CD8-positive, alpha-beta memory T cell (primary cell): ENCODE measurements around the gene EZR. TPM values are rescaled to one million over a fixed set of nuclear protein-coding genes. Genes with fewer than 3 reads are reported as not detected.

Source experiments
- CTCF ChIA-PET: fragments of 350-600 bp; sonication (Branson Sonifier 250); formaldehyde crosslinking; loops from one replicate; lab custom pipeline; 2021; ENCODE audit warnings: antibody characterized with exemption; lab: Charles Lee
- POLR2A ChIA-PET: fragments of 350-600 bp; sonication (Branson Sonifier 250); formaldehyde crosslinking; loops from one replicate; lab custom pipeline; 2021; ENCODE audit warnings: antibody characterized with exemption; lab: Charles Lee
- DNase-seq, 5 donors: peaks; one replicate each; pipeline versions ENCODE4 v3.0.0 to v3.0.0-alpha.2; 2020 to 2022; ENCODE audit warnings: mixed read lengths in 1 of 5
- H3K27ac ChIP-seq: one replicate; pipeline ENCODE4 v1.7.0; 2013; ENCODE audit warnings: low read depth, mild to moderate bottlenecking, low read length, moderate library complexity
- H3K27me3 ChIP-seq: 2 replicates; pipeline ENCODE4 v1.7.0; 2013; ENCODE audit warnings: low read length, mild to moderate bottlenecking; ENCODE audit not compliant: insufficient read depth, poor library complexity, severe bottlenecking
- H3K36me3 ChIP-seq: 2 replicates; pipeline ENCODE4 v1.7.0; 2013; ENCODE audit warnings: mild to moderate bottlenecking, low read length, moderate library complexity; ENCODE audit not compliant: insufficient read depth
- H3K4me1 ChIP-seq: 2 replicates; pipeline ENCODE4 v1.7.0; 2013; ENCODE audit warnings: mild to moderate bottlenecking, low read length, moderate library complexity; ENCODE audit not compliant: insufficient read depth
- H3K4me3 ChIP-seq: 2 replicates; pipeline ENCODE4 v1.7.0; 2013; ENCODE audit warnings: mild to moderate bottlenecking, low read length
- H3K9me3 ChIP-seq: 2 replicates; pipeline ENCODE4 v1.7.0; 2013; ENCODE audit warnings: mild to moderate bottlenecking, low read length
- H3K27ac Mint-ChIP-seq, 8 donors: one replicate each; pipeline ENCODE4 v1.8.0; 2020 to 2021; ENCODE audit warnings: mixed read lengths in 8 of 8, mild to moderate bottlenecking in 6 of 8, inconsistent platforms in 3 of 8, moderate library complexity in 3 of 8
- H3K27me3 Mint-ChIP-seq, 2 donors: one replicate each; pipeline ENCODE4 v1.8.0; 2020 to 2021; ENCODE audit warnings: mixed read lengths in 2 of 2, mild to moderate bottlenecking in 1 of 2, moderate library complexity in 1 of 2
- H3K36me3 Mint-ChIP-seq, 3 donors: one replicate each; pipeline ENCODE4 v1.8.0; 2020 to 2021; ENCODE audit warnings: mixed read lengths in 3 of 3, inconsistent platforms in 1 of 3, mild to moderate bottlenecking in 1 of 3
- H3K4me1 Mint-ChIP-seq, 3 donors: one replicate each; pipeline ENCODE4 v1.8.0; 2020 to 2021; ENCODE audit warnings: mixed read lengths in 3 of 3, inconsistent platforms in 1 of 3, mild to moderate bottlenecking in 1 of 3
- H3K4me3 Mint-ChIP-seq, 7 donors: one replicate each; pipeline ENCODE4 v1.8.0; 2020 to 2021; ENCODE audit warnings: mixed read lengths in 7 of 7, mild to moderate bottlenecking in 6 of 7, moderate library complexity in 4 of 7, inconsistent platforms in 2 of 7
- H3K9me3 Mint-ChIP-seq, 5 donors: one replicate each; pipeline ENCODE4 v1.8.0; 2020 to 2022; ENCODE audit warnings: mixed read lengths in 5 of 5, mild to moderate bottlenecking in 3 of 5, moderate library complexity in 2 of 5, inconsistent platforms in 1 of 5
- polyA plus RNA-seq: library from polyadenylated mRNA; unstranded; fragments of 300-500 nt; fragmentation: Illumina TruSeq; gene quantifications from one replicate; pipeline ENCODE4 v1.2.3, GENCODE V29; 2021
- total RNA-seq, 2 experiments: library from RNA; stranded (reverse); gene quantifications; one replicate each; pipeline ENCODE4 v1.2.3, GENCODE V29; 2021

The EZR gene
- total and polyA plus RNA-seq, 3 experiments from 2014 or later = 296 to 325 (median 299) TPM

DNA sequence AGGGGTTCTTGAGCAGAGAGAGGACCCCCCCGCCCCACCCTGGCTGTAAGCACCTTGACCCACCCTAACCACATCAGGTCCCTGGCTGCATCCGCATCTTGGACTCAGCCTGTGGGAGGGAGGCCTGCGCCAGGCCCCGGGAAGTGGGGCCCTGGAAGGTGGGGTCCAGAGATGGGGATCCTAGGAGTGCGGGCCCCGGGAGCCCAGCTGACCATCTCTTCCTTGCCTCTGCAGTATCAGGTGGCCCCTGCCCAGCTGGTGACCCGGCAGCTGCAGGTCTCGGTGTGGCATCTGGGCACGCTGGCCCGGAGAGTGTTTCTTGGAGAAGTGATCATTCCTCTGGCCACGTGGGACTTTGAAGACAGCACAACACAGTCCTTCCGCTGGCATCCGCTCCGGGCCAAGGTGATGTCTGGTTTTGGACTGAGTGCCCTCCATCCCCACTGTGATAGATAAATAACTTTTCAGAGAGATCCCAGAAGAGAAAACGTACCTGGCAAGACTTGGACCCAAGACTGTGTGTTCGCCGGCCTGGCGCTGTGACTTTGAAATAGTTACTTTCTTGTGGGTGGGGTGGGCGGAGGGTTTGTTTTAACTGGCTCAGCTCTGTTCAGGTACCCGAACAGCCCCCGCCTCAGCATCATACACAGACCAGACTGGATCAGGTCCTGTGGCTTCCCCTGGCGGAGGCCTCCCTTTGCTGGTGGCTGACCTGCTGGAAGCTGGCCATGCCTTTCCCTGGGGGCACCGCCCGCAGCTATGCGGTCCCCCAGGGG lies 62.0 kb downstream of the EZR start:
- H3K4me1 ChIP-seq = no peaks in the 10 kb centered on the region
- H3K27ac ChIP-seq = no peak overlapping the region
- Mint-ChIP-seq H3K36me3 (peaks cover 3 to 79% (median 11%) of the 10 kb centered on the region in 3 donors), H3K9me3 (peaks cover 0 to 1% (median 0%) of the 10 kb centered on the region in 5 donors), H3K27me3 (no peaks in the 10 kb centered on the region), H3K27ac (peak overlapping the region in 4 of 8 donors; percentile 54 to 78 (median 66)), H3K4me3 (no peak overlapping the region), H3K4me1 (peaks cover 0 to 5% (median 0%) of the 10 kb centered on the region in 3 donors)
- H3K36me3 ChIP-seq = peaks cover 9% of the 10 kb centered on the region
- H3K4me3 ChIP-seq = no peak overlapping the region
- POLR2A ChIA-PET = no interaction called here
- no peak for DNase-seq
- H3K27me3 ChIP-seq = no peaks in the 10 kb centered on the region
- CTCF ChIA-PET = no interaction called here
- H3K9me3 ChIP-seq = no peaks in the 10 kb centered on the region

DNA sequence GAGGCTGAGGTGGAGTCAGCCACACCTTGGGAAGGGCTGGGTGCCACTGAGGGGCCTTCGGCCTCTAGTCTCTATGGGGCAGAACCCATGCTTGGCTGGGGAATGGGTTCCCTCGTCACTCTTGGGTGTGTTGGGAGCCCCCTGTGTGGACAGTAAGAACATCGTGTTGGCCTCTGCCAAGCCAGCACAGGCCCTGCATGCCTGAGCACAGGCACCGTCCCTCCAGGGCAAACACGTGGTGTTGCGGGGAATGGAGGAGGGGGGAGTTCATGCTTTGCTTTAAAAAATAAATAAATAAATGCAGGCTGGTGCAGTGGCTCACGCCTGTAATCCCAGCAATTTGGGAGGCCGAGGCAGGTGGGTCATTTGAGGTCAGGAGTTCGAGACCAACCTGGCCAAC lies 63.0 kb downstream of the EZR start:
- CTCF ChIA-PET = interaction anchor here (0.8 to 1.7 kb wide), 2 partner anchors 52 to 53 kb away, joined by 4 to 5 read pairs; no protein-coding TSS in a partner anchor
- no peak overlapping the region for H3K27ac ChIP-seq
- peaks cover 8% of the 10 kb centered on the region for H3K36me3 ChIP-seq
- H3K9me3 Mint-ChIP-seq = no peaks in the 10 kb centered on the region
- no peaks in the 10 kb centered on the region for H3K27me3 Mint-ChIP-seq
- peaks cover 3 to 81% (median 6%) of the 10 kb centered on the region in 3 donors for H3K36me3 Mint-ChIP-seq
- POLR2A ChIA-PET = no interaction called here
- H3K4me3 ChIP-seq = no peak overlapping the region
- H3K4me3 Mint-ChIP-seq = no peak overlapping the region
- H3K9me3 ChIP-seq = no peaks in the 10 kb centered on the region
- H3K27ac Mint-ChIP-seq = peak overlapping the region in 3 of 8 donors; percentile 23 to 71 (median 36)
- no peak for DNase-seq
- H3K4me1 Mint-ChIP-seq = peaks cover 0 to 2% (median 0%) of the 10 kb centered on the region in 3 donors
- no peaks in the 10 kb centered on the region for H3K4me1 ChIP-seq
- H3K27me3 ChIP-seq = no peaks in the 10 kb centered on the region

DNA sequence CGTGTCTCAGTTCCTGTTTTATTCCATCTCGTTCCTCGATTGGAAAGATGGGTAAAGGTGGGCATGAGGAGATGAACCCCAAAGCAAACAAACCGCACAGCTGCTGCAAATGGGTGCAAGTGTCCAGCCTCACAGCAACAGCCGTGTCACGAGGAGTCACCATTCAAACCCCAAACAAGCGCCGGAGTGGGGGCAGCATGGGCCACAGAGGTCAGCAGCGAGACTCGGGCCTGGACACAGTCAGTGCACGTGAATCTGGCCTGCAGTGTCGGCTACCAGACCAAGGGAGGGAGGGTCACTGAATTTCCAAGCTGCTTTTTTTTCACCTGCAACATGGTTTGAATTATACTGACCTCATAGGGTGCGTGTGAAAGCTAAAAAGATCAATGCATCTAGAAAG lies 63.5 kb downstream of the EZR start:
- H3K4me1 Mint-ChIP-seq = no peaks in the 10 kb centered on the region
- no peak for DNase-seq
- Histone ChIP-seq H3K4me3 (no peak overlapping the region), H3K9me3 (no peaks in the 10 kb centered on the region), H3K27me3 (no peaks in the 10 kb centered on the region), H3K27ac (no peak overlapping the region), H3K36me3 (peaks cover 8% of the 10 kb centered on the region), H3K4me1 (no peaks in the 10 kb centered on the region)
- ChIA-PET CTCF (interaction anchor here (0.8 to 1.7 kb wide), 2 partner anchors 51 to 53 kb away, joined by 4 to 5 read pairs; no protein-coding TSS in a partner anchor), POLR2A (no interaction called here)
- peak overlapping the region in 2 of 8 donors; percentile 36 to 71 for H3K27ac Mint-ChIP-seq
- H3K4me3 Mint-ChIP-seq = no peak overlapping the region
- H3K9me3 Mint-ChIP-seq = no peaks in the 10 kb centered on the region
- peaks cover 3 to 81% (median 6%) of the 10 kb centered on the region in 3 donors for H3K36me3 Mint-ChIP-seq
- no peaks in the 10 kb centered on the region for H3K27me3 Mint-ChIP-seq

DNA sequence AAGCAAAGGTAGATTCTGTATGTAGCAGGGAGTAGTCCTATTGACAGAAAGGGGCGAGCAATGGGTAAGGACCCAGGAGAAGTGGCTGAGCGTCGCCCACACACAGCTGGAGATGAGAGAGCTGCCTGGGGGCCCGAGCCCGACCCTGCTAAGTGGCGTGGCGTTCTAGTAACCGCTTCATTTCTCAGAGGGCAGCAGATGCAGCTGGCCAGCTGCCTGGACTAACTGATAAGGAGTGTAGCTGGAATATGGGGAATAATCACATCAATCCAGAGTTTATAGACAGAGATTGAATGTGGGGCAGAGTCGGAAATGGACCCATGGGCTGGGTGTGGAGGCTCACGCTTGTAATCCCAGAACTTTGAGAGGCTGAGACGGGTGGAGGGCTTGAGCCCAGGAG lies 64.4 kb downstream of the EZR start:
- Mint-ChIP-seq H3K27ac (peak overlapping the region in 2 of 8 donors; percentile 70 to 78), H3K9me3 (no peaks in the 10 kb centered on the region), H3K4me3 (no peak overlapping the region), H3K4me1 (no peaks in the 10 kb centered on the region), H3K27me3 (no peaks in the 10 kb centered on the region), H3K36me3 (peaks cover 3 to 79% (median 4%) of the 10 kb centered on the region in 3 donors)
- Histone ChIP-seq H3K9me3 (no peaks in the 10 kb centered on the region), H3K36me3 (peaks cover 8% of the 10 kb centered on the region), H3K4me3 (no peak overlapping the region), H3K27ac (no peak overlapping the region), H3K4me1 (no peaks in the 10 kb centered on the region), H3K27me3 (no peaks in the 10 kb centered on the region)
- DNase-seq = no peak
- POLR2A ChIA-PET = no interaction called here
- CTCF ChIA-PET = interaction anchor here (1.1 to 1.7 kb wide), 2 partner anchors 20 to 51 kb away, joined by 3 to 5 read pairs; no protein-coding TSS in a partner anchor

DNA sequence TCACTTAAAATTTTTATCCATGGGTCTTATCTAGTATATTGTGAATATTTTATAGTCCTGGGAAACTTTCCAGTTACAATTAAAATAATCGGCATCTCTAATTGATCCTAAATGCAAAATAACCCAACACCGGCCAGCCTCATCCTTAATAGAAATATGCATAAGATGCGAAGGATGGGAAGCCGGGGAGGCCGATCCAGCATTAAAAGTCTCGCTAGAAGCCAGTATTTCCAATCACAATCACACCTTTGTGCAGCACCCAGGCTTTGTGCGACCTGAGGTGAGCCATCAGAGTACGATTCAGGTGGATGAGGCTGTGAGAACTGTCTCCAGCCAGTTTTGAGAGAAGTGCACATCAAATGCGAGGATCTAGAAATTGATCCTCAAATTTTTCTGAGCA lies 65.4 kb downstream of the EZR start:
- POLR2A ChIA-PET = no interaction called here
- H3K27ac Mint-ChIP-seq = peak overlapping the region in 1 of 8 donors; percentile 36
- H3K4me3 Mint-ChIP-seq = no peak overlapping the region
- H3K9me3 Mint-ChIP-seq = no peaks in the 10 kb centered on the region
- Histone ChIP-seq H3K36me3 (peaks cover 8% of the 10 kb centered on the region), H3K9me3 (no peaks in the 10 kb centered on the region), H3K4me1 (no peaks in the 10 kb centered on the region), H3K27me3 (no peaks in the 10 kb centered on the region), H3K4me3 (no peak overlapping the region), H3K27ac (no peak overlapping the region)
- H3K27me3 Mint-ChIP-seq = no peaks in the 10 kb centered on the region
- DNase-seq = no peak
- CTCF ChIA-PET = no interaction called here
- peaks cover 3 to 79% (median 6%) of the 10 kb centered on the region in 3 donors for H3K36me3 Mint-ChIP-seq
- H3K4me1 Mint-ChIP-seq = no peaks in the 10 kb centered on the region

DNA sequence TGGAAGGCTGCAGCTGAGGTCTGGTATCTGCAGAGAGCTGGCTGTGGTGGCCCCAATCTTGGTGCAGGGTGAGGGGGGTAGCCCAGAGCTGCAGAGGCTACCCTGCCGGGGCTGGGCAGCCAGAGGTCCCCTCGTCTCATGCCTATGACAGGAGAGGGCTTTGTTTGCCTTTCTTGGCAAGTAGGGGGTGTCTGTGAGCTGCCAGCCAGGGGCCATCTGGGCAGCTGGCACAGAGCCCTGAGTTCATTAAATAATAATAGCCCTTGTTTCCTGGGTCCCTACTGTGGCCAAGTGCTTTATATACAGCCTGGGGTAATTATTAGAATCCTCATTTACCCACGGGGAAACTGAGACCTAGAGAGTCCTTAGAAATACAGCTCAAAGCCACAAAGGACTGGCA lies 66.6 kb downstream of the EZR start:
- no peaks in the 10 kb centered on the region for H3K4me1 Mint-ChIP-seq
- Histone ChIP-seq H3K4me3 (no peak overlapping the region), H3K27ac (no peak overlapping the region), H3K9me3 (no peaks in the 10 kb centered on the region), H3K4me1 (no peaks in the 10 kb centered on the region), H3K27me3 (no peaks in the 10 kb centered on the region), H3K36me3 (peaks cover 8% of the 10 kb centered on the region)
- DNase-seq = no peak
- H3K27ac Mint-ChIP-seq = peak overlapping the region in 2 of 8 donors; percentile 14 to 50
- CTCF ChIA-PET = no interaction called here
- H3K4me3 Mint-ChIP-seq = no peak overlapping the region
- no peaks in the 10 kb centered on the region for H3K9me3 Mint-ChIP-seq
- H3K27me3 Mint-ChIP-seq = no peaks in the 10 kb centered on the region
- POLR2A ChIA-PET = no interaction called here
- peaks cover under 1 to 77% (median 6%) of the 10 kb centered on the region in 3 donors for H3K36me3 Mint-ChIP-seq

DNA sequence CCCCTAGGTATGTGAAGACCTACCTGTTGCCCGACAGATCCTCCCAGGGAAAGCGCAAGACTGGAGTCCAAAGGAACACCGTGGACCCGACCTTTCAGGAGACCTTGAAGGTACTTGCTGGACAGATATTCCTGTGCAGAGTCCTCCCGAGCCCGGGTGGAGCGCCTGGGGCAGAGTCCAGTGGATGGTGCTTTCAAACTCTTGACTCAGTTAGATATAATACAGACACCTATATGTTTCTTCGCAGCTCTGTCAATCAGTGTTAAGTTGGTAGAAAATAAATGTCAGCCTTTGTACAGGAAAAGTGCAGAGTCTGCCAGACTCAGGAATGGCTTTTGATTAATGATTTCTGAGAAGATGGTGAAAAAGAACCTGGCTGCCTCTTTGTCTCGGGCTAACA lies 67.2 kb downstream of the EZR start:
- H3K4me3 Mint-ChIP-seq = no peak overlapping the region
- no peaks in the 10 kb centered on the region for H3K27me3 Mint-ChIP-seq
- Histone ChIP-seq H3K36me3 (peaks cover 8% of the 10 kb centered on the region), H3K9me3 (no peaks in the 10 kb centered on the region), H3K4me1 (no peaks in the 10 kb centered on the region), H3K27ac (no peak overlapping the region), H3K27me3 (no peaks in the 10 kb centered on the region), H3K4me3 (no peak overlapping the region)
- POLR2A ChIA-PET = no interaction called here
- DNase-seq = no peak
- H3K9me3 Mint-ChIP-seq = no peaks in the 10 kb centered on the region
- CTCF ChIA-PET = interaction anchor here (1.0 kb wide), 1 partner anchor 221 kb away, joined by 3 read pairs; no protein-coding TSS in a partner anchor
- peak overlapping the region in 2 of 8 donors; percentile 50 to 66 for H3K27ac Mint-ChIP-seq
- H3K4me1 Mint-ChIP-seq = no peaks in the 10 kb centered on the region
- H3K36me3 Mint-ChIP-seq = peaks cover 0 to 74% (median 5%) of the 10 kb centered on the region in 3 donors

DNA sequence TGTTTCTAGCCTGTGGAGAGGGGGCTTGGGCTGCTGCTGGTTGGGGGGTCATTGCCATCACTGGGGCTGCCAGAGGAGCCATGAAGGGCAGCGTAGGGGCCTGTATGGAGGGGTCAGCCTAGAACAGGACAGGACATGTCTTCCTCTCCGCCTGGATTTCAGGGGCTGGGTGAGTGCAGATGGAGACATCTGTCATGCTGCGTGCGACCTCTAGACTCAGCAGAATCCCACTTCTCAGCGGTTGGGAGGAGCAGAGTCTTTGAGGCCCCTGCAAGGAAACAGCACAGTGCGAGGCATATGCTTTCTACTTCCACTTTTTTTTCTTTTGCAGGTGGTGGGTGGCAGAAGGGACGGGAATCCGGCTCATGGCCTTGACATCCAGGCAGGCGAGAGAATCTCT lies 67.9 kb downstream of the EZR start:
- Mint-ChIP-seq H3K36me3 (peaks cover 0 to 74% (median 5%) of the 10 kb centered on the region in 3 donors), H3K4me3 (no peak overlapping the region), H3K4me1 (no peaks in the 10 kb centered on the region), H3K9me3 (no peaks in the 10 kb centered on the region), H3K27me3 (no peaks in the 10 kb centered on the region), H3K27ac (peak overlapping the region in 2 of 8 donors; percentile 29 to 69)
- Histone ChIP-seq H3K27me3 (no peaks in the 10 kb centered on the region), H3K9me3 (no peaks in the 10 kb centered on the region), H3K4me1 (no peaks in the 10 kb centered on the region), H3K36me3 (peaks cover 8% of the 10 kb centered on the region), H3K27ac (no peak overlapping the region), H3K4me3 (no peak overlapping the region)
- POLR2A ChIA-PET = no interaction called here
- CTCF ChIA-PET = interaction anchor here (1.0 kb wide), 1 partner anchor 222 kb away, joined by 3 read pairs; no protein-coding TSS in a partner anchor
- no peak for DNase-seq
